Esophagus squamous epithelium (tissue), 4 donors: ENCODE results near the gene ADAM12.

Source experiments
- CTCF ChIP-seq, 6 experiments: fragments of 450-650 bp in 4 of 6; fragments of 200-600 bp in 2 of 6; sonication (generic) in 2 of 6; IDR thresholded peaks; one replicate each; pipeline ENCODE4 v1.5.1; 2016 to 2019; ENCODE audit warnings: antibody characterized with exemption in 6 of 6, mild to moderate bottlenecking in 4 of 6, moderate library complexity in 4 of 6
- POLR2A ChIP-seq, 4 donors: fragments of 450-650 bp; IDR thresholded peaks; one replicate each; pipeline ENCODE4 v1.6.1; 2017; ENCODE audit warnings: antibody characterized with exemption in 4 of 4, mild to moderate bottlenecking in 4 of 4, moderate library complexity in 3 of 4

- TF ChIP-seq CTCF (IDR thresholded peaks at IDR 0.05) (no peak), POLR2A (IDR thresholded peaks at IDR 0.05) (no peak)
Observed at GRCh38 chr10:126380352-126381076, 7.8 kb downstream of the ADAM12 start.
